Adipose tissue (tissue), 3 donors: Measurements from ENCODE around the gene FYTTD1. TPM values are rescaled to one million over a fixed set of nuclear protein-coding genes. Genes with fewer than 3 reads are reported as not detected.
A peak's percentile ranks its signal among the peaks of the same experiment; 100 is the strongest.

ENCODE experiments used
- H3K27ac ChIP-seq: one replicate; pipeline ENCODE4 v1.5.1; 2013; ENCODE audit warnings: low read depth, low read length
- WGBS, 3 donors: extraction: QIAGEN DNeasy Blood & Tissue Kit; methylation state at CpG; one replicate each; pipeline ENCODE4 v1.1.7; 2013; 5-methylcytosine and 5-hydroxymethylcytosine counted together
- polyA plus RNA-seq, 3 donors: library from polyadenylated mRNA; stranded (reverse); fragments of 200-250 nt; gene quantifications; one replicate each; pipeline ENCODE4 v1.2.3, GENCODE V29; 2013
- donor health status: healthy with polysubstance abuse.
- donor health status: Bipolar disorder and iron deficiency.
- donor health status: healthy.

The FYTTD1 gene
- polyA plus RNA-seq, 3 donors, result 14.0 to 31.7 (median 20.2) TPM

GRCh38 chr3:197736010-197736490 is 13.6 kb upstream of the FYTTD1 start:
- WGBS, 3 donors, result 1 to 2% (median 1%) methylated on average over 17 of the region's 17 CpGs
- H3K27ac ChIP-seq, result no peak overlapping the region

DNA sequence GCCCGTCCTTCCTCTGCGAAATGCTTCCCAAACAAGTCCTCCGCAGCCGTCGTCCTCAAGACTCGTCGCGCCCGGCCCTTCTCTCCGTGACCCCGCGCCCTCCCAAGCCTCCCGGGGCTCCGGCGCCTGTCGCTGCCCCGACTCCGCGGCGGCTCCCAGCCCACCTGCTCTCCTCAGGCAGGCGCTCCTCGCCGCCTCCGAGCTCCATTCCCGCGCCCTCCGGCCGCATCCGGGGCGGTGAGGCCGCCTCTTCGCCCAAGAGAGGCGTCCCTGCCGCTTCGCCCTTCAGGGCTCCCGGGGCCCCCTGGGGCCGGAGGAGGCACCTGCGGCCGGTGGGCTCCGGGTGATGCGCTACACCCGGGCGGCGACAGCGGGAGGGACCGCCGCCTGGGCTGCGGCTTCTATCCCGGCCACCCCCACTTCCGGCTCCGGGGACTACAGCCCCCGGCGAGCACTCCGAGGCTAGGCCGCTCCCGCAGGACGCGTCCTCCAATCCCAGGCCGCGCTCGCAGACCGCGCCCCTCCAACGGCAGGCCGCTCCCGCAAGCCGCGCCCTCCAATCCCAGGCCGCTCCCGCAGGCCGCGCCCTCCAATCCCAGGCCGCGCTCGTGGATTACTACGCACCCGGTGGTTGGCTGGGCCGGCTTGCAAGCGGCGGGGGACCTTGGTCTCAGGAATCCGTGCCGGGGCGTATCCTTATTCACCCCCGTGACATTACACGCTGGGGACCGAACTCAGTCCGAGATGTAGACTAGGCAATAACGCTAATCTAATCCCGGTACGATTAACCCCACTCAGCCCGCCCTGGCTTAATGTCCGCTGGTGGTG is 13.0 kb upstream of the FYTTD1 start, which contains the start of gene RUBCN:
RUBCN (minus strand) TSS at position 414 of the 828 bp plus-strand sequence; CDS start at position 229, 185 bp downstream.
- 1% methylated on average over 84 to 92 of the region's 92 CpGs for WGBS, 3 donors
- H3K27ac ChIP-seq, result no peak within 1 kb of the TSS

DNA sequence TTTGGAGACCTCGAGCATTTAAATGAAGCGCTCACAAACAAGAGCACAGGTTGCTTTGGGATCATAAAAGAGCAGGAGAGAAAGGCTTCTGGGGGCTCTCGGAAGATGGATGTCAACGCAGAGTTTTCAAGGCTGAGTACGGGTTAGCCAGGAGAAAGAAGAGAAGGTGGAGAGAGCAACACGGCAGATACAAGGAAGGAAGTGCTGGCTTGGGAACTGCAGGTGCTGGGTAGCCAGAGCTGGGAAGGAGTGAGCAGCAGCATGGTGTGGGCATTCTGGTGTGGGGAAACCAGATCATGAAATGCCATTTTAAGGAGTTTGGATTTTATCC is 12.4 kb upstream of the FYTTD1 start:
- no peak overlapping the region for H3K27ac ChIP-seq
- WGBS, 3 donors, result 0 to 1% (median 1%) methylated on average over 6 of the region's 6 CpGs

DNA sequence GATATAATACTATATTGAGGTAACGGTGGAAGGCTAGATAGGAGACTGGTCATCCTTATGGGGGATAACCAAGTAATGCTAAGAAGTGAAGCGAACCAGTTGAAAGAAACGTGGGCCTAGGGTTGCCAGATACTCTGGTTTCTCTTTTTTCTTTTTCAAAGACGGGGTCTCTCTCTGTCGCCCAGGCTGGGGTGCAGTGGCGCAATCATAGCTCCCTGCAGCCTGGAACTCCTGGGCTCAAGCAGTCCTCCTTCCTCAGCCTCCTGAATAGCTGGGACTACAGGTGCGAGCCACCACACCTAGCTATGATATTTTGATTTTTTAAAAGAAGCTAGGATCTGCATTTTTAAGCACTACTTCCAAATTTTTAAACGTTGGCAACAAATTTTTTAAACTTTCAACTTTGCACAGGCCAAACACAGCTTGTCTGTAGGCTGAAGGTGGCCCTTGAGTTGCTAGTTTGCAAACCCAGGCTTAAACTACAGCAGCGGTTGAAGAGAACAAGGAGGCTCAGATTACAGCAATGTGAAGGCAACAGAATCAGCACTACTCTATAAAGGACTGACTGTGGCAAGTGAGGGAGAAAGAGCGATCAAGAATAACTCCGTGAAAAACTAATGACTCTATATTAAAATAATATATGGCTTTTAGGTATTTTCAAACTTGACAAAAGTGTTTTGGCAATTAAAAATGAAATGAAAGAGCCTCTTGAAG is 11.8 kb upstream of the FYTTD1 start:
- WGBS, 3 donors, result 61 to 73% (median 70%) methylated on average over 11 of the region's 11 CpGs
- H3K27ac ChIP-seq, result no peak overlapping the region

DNA sequence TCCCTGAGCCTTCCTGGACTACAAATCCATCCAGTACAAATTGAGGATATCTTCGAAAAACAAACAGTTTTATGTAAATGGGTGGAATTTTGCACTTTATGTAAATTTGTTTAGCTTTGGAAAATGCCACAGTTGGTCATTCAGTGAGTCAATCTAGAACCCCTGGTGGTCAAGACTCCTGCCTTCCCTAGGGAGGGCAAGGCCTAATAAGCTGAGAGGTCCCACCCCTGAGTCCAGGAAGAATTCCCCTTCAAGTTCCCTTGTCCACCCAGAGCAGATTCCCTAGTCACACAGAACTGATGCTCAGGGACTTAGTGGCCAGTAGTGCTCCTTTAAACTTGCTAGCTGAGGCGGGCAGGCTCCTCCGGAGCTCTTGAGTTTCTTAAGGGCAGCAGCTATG is 6.9 kb upstream of the FYTTD1 start:
- WGBS, 3 donors, result 90 to 100% (median 96%) methylated on average over 3 of the region's 3 CpGs

DNA sequence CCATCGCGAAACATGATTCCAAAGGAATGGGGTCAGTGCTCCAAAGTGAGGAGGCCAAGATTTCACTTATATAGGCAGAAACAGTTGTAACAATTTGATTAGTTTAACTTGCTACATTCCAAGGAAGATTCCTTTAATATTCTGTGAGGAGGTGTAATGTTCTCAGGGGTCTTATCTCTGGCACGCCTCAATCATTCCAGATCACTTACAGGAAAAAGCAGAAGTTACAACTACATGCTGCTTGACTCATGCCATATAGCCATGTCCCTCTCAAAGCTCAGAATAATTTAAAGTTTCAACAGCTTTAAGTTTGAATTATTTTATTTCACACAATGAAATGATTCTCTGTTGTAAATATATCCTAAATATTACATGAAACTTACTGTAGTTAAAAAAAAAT is 3.5 kb upstream of the FYTTD1 start:
- no peak overlapping the region for H3K27ac ChIP-seq
- WGBS, 3 donors, result 81 to 90% (median 87%) methylated on average over 3 of the region's 3 CpGs

More for the DNA sequence above, 6.9 kb upstream of the FYTTD1 start:
- no peak overlapping the region for H3K27ac ChIP-seq

GRCh38 chr3:197746801-197747237 is 2.9 kb upstream of the FYTTD1 start:
- WGBS, 3 donors, result 55 to 70% (median 66%) methylated on average over 4 of the region's 4 CpGs
- no peak overlapping the region for H3K27ac ChIP-seq

- 20 to 27% (median 26%) methylated on average over 12 of the region's 12 CpGs for WGBS, 3 donors
- no peak overlapping the region for H3K27ac ChIP-seq
These were observed 927 bp upstream of the FYTTD1 start for GRCh38 chr3:197748597-197749314.

DNA sequence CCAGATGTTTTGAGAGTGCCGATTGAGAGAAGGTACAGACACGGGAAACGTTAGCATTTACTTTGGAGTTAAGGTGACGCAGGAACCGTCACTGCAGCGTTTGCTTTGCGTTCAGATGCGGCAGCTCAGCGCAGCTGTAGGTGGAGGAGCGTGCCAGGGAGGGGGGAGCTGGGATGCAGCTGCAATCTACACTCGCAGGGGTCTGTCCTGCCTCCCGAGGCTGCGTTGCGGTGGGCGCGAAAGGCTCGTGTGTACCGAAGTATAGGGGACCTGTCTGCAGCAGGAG is 425 bp upstream of the FYTTD1 start:
- WGBS, 3 donors, result 0 to 1% (median 1%) methylated on average over 18 of the region's 18 CpGs
- no peak overlapping the region for H3K27ac ChIP-seq

GRCh38 chr3:197750396-197750831 is 731 bp downstream of the FYTTD1 start:
- H3K27ac ChIP-seq, result peak overlapping the region; percentile 93
- WGBS, 3 donors, result 0 to 1% (median 1%) methylated on average over 33 to 43 of the region's 43 CpGs

DNA sequence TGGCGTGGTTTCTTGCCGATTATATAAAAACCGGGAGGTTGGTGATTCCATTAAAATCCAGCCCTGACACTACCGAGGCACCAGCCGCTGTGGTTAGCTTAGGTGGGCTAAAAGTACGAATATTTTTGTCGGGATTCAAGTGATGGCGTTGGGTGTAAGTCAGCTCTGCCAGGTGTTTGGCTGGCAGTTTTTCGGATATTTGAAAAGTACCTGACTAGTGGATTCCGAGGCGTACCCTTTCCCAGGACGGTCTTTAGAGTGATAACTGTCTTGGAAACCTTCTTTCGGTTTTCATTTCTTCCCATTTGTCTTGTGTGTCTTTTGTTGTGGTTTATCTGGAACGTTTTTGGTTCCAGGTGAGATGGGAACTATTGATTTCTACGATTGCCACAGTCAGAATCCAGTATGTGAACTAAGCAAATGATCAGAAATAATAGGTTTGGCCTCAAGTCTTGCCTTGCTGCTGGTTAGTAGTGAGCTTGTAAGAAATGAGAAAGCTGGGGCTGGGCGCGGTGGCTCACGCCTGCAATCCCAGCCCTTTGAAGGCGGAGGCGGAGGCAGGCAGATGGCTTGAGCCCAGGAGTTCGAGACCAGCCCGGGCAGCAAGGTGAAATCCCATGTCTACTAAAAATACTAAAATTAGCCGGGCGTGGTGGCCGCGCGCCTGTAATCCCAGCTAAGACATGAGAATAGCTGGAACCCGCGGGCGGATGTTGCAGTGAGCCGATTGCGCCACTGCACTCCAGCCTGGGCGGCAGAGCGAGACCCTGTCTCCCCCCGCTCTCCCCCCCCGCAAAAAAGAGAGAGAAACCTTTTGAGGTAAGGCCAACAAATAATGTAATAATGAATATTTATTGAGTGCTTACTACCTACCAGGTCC is 1.4 kb downstream of the FYTTD1 start:
- WGBS, 3 donors, result 2 to 3% (median 3%) methylated on average over 36 of the region's 36 CpGs
- H3K27ac ChIP-seq, result peak overlapping the region; percentile 93

GRCh38 chr3:197752107-197752506 is 2.4 kb downstream of the FYTTD1 start:
- H3K27ac ChIP-seq, result no peak overlapping the region
- WGBS, 3 donors, result 64 to 88% (median 84%) methylated on average over 5 of the region's 5 CpGs

- WGBS, 3 donors, result 81 to 93% (median 91%) methylated on average over 3 of the region's 3 CpGs
- no peak overlapping the region for H3K27ac ChIP-seq
These were observed 3.6 kb downstream of the FYTTD1 start for GRCh38 chr3:197753263-197753662.

GRCh38 chr3:197756704-197757103 is 7.0 kb downstream of the FYTTD1 start:
- H3K27ac ChIP-seq, result no peak overlapping the region
- WGBS, 3 donors, result 81 to 89% (median 89%) methylated on average over 3 of the region's 3 CpGs

- no peak overlapping the region for H3K27ac ChIP-seq
- 89 to 95% (median 94%) methylated on average over 4 of the region's 4 CpGs for WGBS, 3 donors
These were observed 8.8 kb downstream of the FYTTD1 start for GRCh38 chr3:197758512-197758911.

DNA sequence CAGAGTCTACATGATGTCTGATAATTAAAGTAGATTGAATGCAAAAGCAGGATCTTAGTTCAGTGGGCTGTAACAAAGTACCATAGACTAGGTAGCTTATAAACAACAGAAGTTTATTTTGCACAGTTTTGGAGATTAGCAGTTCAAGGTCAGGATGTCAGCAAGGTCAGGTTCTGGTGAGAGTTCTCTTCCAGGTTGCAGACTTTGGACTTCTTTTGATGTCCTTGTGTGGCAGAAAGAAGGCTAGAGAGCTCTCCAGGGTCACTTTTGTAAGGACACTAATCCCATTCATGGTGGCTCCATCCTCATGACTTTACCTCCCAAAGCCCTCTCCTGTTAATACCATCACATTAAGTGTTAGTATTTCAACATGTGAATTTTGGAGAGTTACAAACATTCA is 12.1 kb downstream of the FYTTD1 start:
- H3K27ac ChIP-seq, result no peak overlapping the region

DNA sequence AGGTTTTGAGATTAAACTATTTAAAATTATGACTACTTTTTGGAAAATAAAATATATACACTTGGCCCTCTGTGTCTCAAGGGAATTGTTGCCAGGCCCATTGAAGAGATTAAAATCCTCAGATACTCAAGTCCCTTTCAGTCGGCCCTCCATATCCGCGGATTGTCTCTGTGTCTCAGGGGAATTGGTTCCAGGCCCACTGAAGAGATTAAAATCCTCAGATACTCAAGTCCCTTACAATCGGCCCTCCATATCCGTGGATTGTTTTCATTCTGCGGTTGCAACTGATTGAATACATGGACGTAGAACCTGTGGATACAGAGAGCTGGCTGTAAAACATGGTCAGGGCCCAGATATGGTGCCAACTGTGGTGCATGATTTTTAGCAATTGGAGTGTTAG is 25.6 kb downstream of the FYTTD1 start:
- 74 to 87% (median 78%) methylated on average over 7 of the region's 7 CpGs for WGBS, 3 donors
- H3K27ac ChIP-seq, result no peak overlapping the region

DNA sequence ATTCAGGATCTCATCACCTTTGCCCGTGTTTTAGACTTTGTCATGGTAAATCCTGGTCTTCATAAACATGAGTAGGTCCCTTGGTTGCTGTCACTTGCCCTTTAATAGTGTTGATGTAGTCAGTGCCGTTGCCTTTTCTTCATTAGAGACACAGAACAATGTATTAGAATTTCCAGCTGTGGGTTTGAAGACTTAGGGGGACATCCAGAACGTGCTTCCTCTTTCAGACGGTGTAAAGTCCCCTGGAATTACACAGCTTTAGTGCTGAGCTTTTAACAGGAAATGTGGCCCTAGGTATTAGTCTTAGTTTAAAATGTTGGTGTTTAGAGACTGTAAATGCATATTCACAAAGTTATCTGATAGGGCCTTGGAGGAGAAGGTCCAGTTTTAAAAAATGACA is 32.5 kb downstream of the FYTTD1 start:
- WGBS, 3 donors, result 59 to 77% (median 70%) methylated on average over 4 of the region's 4 CpGs
- H3K27ac ChIP-seq, result no peak overlapping the region
